Endothelial cell of umbilical vein (primary cell): ENCODE results near the gene COL17A1. TPM values are rescaled to one million over a fixed set of nuclear protein-coding genes. Genes with fewer than 3 reads are reported as not detected.

ENCODE experiments used
- BruUV-seq: library from RNA; stranded (reverse); fragments of 400-500 nt; replicated peaks from 2 replicates; lab custom pipeline; 2021; lab: Mats Ljungman, UMichigan
- CTCF ChIA-PET: fragments of 300-600, 350-600 bp; sonication (Branson Sonifier 250); formaldehyde crosslinking; loops from one replicate; lab custom pipeline; 2021; ENCODE audit warnings: antibody characterized with exemption, inconsistent platforms; lab: Charles Lee
- POLR2A ChIA-PET: fragments of 300-600, 350-600 bp; sonication (Branson Sonifier 250); formaldehyde crosslinking; loops from one replicate; lab custom pipeline; 2021; ENCODE audit warnings: antibody characterized with exemption, inconsistent platforms; lab: Charles Lee
- DNase-seq: peaks from one replicate; pipeline ENCODE4 v3.0.0-alpha.2; 2011; ENCODE audit warnings: low read depth, low spot score
- FAIRE-seq: peaks from 2 replicates; lab custom pipeline; 2011; peaks lifted over from hg19 to GRCh38; lab: Jason Lieb, UNC
- H2AFZ ChIP-seq: 2 replicates; pipeline ENCODE4 v1.6.0; 2012; ENCODE audit warnings: low read depth, low read length, control low read depth, inconsistent platforms
- H3K27ac ChIP-seq: 2 replicates; pipeline ENCODE4 v1.5.1; 2011; ENCODE audit warnings: low read depth, mild to moderate bottlenecking, control low read depth, low read length, moderate library complexity; ENCODE audit not compliant: insufficient read depth
- H3K27me3 ChIP-seq, 2 experiments: 2 replicates each; pipeline versions ENCODE4 v1.6.0 to v1.6.1; 2011; ENCODE audit warnings: low read length in 2 of 2, mixed read lengths in 1 of 2; ENCODE audit not compliant: control insufficient read depth in 2 of 2, insufficient read depth in 2 of 2
- H3K36me3 ChIP-seq, 2 experiments: 2 replicates in 1 of 2; 3 replicates in 1 of 2; pipeline ENCODE4 v1.5.1; 2011; ENCODE audit warnings: low read length in 2 of 2, mild to moderate bottlenecking in 1 of 2, moderate library complexity in 1 of 2; ENCODE audit not compliant: control insufficient read depth in 2 of 2, insufficient read depth in 2 of 2; ENCODE audit errors: extremely low read depth in 1 of 2
- H3K4me1 ChIP-seq: 3 replicates; pipeline ENCODE4 v1.5.1; 2011; ENCODE audit warnings: mild to moderate bottlenecking, low read length; ENCODE audit not compliant: control insufficient read depth, insufficient read depth; ENCODE audit errors: extremely low read depth
- H3K4me2 ChIP-seq: 2 replicates; pipeline ENCODE4 v1.6.1; 2011; ENCODE audit warnings: low read length, control low read depth, mixed read lengths; ENCODE audit not compliant: insufficient read depth
- H3K4me3 ChIP-seq, 3 experiments: fragments of 200-600 bp in 1 of 3; sonication (generic), shearing (Covaris generic) in 1 of 3; replicated peaks in 1 of 3; 2 replicates each; pipeline ENCODE4 v1.5.1; 2011 to 2016; ENCODE audit warnings: control low read depth in 3 of 3, low read length in 3 of 3, mild to moderate bottlenecking in 2 of 3, inconsistent platforms in 1 of 3, low read depth in 1 of 3, moderate library complexity in 1 of 3; ENCODE audit not compliant: insufficient read depth in 1 of 3
- H3K79me2 ChIP-seq: 2 replicates; pipeline ENCODE4 v1.6.0; 2012; ENCODE audit warnings: low read length, inconsistent platforms; ENCODE audit not compliant: control insufficient read depth, insufficient read depth
- H3K9ac ChIP-seq: replicated peaks from 2 replicates; pipeline ENCODE3; 2011; ENCODE audit warnings: low read length, control low read depth; ENCODE audit not compliant: insufficient read depth; ENCODE audit errors: extremely low read depth
- H3K9me1 ChIP-seq: replicated peaks from 3 replicates; pipeline ENCODE4 v1.6.0; 2011; ENCODE audit warnings: mild to moderate bottlenecking, low read length; ENCODE audit not compliant: control insufficient read depth, insufficient read depth; ENCODE audit errors: extremely low read depth
- H3K9me3 ChIP-seq: replicated peaks from 2 replicates; pipeline ENCODE4 v1.5.1; 2012; ENCODE audit warnings: low read length, inconsistent platforms; ENCODE audit not compliant: control insufficient read depth, insufficient read depth
- H4K20me1 ChIP-seq: replicated peaks from 2 replicates; pipeline ENCODE3; 2011; ENCODE audit warnings: mild to moderate bottlenecking, low read length; ENCODE audit not compliant: control insufficient read depth, insufficient read depth; ENCODE audit errors: extremely low read depth
- CTCF ChIP-seq, 2 donors: IDR thresholded peaks; 1 replicate in 1 of 2; 2 replicates in 1 of 2; pipeline ENCODE4 v1.5.1; 2011; ENCODE audit warnings: low read length in 2 of 2, mild to moderate bottlenecking in 2 of 2, moderate library complexity in 2 of 2, control low read depth in 1 of 2, inconsistent platforms in 1 of 2, low read depth in 1 of 2; ENCODE audit not compliant: insufficient read depth in 1 of 2; ENCODE audit errors: extremely low read depth in 1 of 2
- EZH2 ChIP-seq: IDR thresholded peaks from 2 replicates; pipeline ENCODE4 v1.6.1; 2012; ENCODE audit warnings: borderline replicate concordance, low read depth, mild to moderate bottlenecking, moderate library complexity, low read length, inconsistent platforms; ENCODE audit not compliant: severe bottlenecking
- FOS ChIP-seq: IDR thresholded peaks from 2 replicates; pipeline ENCODE4 v1.6.1; 2011; ENCODE audit warnings: mild to moderate bottlenecking, low read length, moderate library complexity, borderline replicate concordance; ENCODE audit not compliant: insufficient read depth
- GATA2 ChIP-seq: IDR thresholded peaks from 2 replicates; pipeline ENCODE4 v1.7.0; 2011; ENCODE audit warnings: low read depth, mild to moderate bottlenecking, moderate library complexity, mixed read lengths, low read length; ENCODE audit not compliant: insufficient read length, insufficient read depth
- JUN ChIP-seq: IDR thresholded peaks from 2 replicates; pipeline ENCODE4 v1.6.1; 2011; ENCODE audit warnings: borderline replicate concordance, low read depth; ENCODE audit not compliant: insufficient read length, insufficient read depth
- MAX ChIP-seq: IDR thresholded peaks from 2 replicates; pipeline ENCODE4 v1.6.1; 2011; ENCODE audit not compliant: insufficient read depth, insufficient read length
- MYC ChIP-seq: IDR thresholded peaks from one replicate; pipeline ENCODE4 v1.6.1; 2011; ENCODE audit warnings: mild to moderate bottlenecking, low read depth, low read length
- POLR2A ChIP-seq: IDR thresholded peaks from 2 replicates; pipeline ENCODE4 v1.6.1; 2012; ENCODE audit warnings: low read depth, mild to moderate bottlenecking, control low read depth, low read length
- POLR2AphosphoS5 ChIP-seq: IDR thresholded peaks from 2 replicates; pipeline ENCODE4 v1.6.1; 2012; ENCODE audit warnings: low read depth, mild to moderate bottlenecking, control low read depth, low read length, moderate library complexity; ENCODE audit not compliant: insufficient read depth
- dilution Hi-C: fragments of 300-500 bp; cut with MboI; formaldehyde crosslinking; loops from one replicate; pipeline ENCODE4 v1.15.0; 2019; ENCODE audit warnings: low sequenced_read_pairs; ENCODE audit not compliant: extremely low pct_ligation_motif_present
- intact Hi-C: fragments of 100-400 bp; cut with micrococcal nuclease; formaldehyde crosslinking; loops from one replicate; pipeline ENCODE4 v1.10.0; 2022
- polyA plus RNA-seq, 4 experiments: library from polyadenylated mRNA; depleted of rRNA in 3 of 4; stranded (reverse) in 3 of 4; unstranded in 1 of 4; fragments of >200 nt; gene quantifications; 2 replicates each; pipeline versions ENCODE4 v1.2.1 to v1.2.3, GENCODE V29; 2011 to 2012; ENCODE audit warnings: missing spikeins in 1 of 4
- total RNA-seq: library from RNA; stranded (reverse); gene quantifications from 2 replicates; pipeline ENCODE4 v1.2.3, GENCODE V29; 2021

Gene COL17A1
- total and polyA plus RNA-seq, 2 donors (not counting 3 experiments of a cell fraction or from before 2014, with no cell fraction given): 0.57 to 1.3 TPM

GRCh38 chr10:104013489-104013888 lies 72.2 kb downstream of the COL17A1 start:
- BruUV-seq: no TSS peak
- dilution Hi-C loops: no loop called here
- Histone ChIP-seq H3K36me3 (no peaks in the 10 kb centered on the region), H3K9ac (no peak overlapping the region), H3K27me3 (no peaks in the 10 kb centered on the region), H3K4me3 (no peak overlapping the region), H3K4me2 (no peak overlapping the region), H3K27ac (no peak overlapping the region), H3K9me3 (no peaks in the 10 kb centered on the region), H2AFZ (no peak overlapping the region), H3K4me1 (no peaks in the 10 kb centered on the region), H3K9me1 (no peaks in the 10 kb centered on the region), H4K20me1 (no peaks in the 10 kb centered on the region), H3K79me2 (peaks cover 2% of the 10 kb centered on the region)
- ChIA-PET POLR2A (no interaction called here), CTCF (interaction anchor here (0.9 to 2.3 kb wide), 4 partner anchors 8 to 301 kb away, joined by 3 to 8 read pairs (median 4); no protein-coding TSS in a partner anchor)
- DNase-seq (no peak), FAIRE-seq (no peak)
- TF ChIP-seq JUN: no peak
- no peak for TF ChIP-seq CTCF (IDR thresholded peaks at IDR 0.05; ENCODE audit: extremely low read depth in 1 of 2, insufficient read depth in 1 of 2, low read depth in 1 of 2, low read length in 2 of 2)
- TF ChIP-seq MYC: no peak
- no peak for TF ChIP-seq GATA2
- TF ChIP-seq MAX: no peak
- TF ChIP-seq POLR2AphosphoS5: no peak
- TF ChIP-seq FOS: no peak
- no peak for TF ChIP-seq POLR2A
- TF ChIP-seq EZH2: no peak
- intact Hi-C loops: no loop called here
